Right kidney (tissue), 1 donor: ENCODE measurements around the gene SEM1.
"Not testable (repeated sequence)": the region's sequence is repeated elsewhere in the genome, so short reads cannot be mapped to it uniquely, and the experiment has no call there.

Experiments
- DNase-seq: peaks from one replicate; pipeline ENCODE4 v3.0.0-alpha.2; 2016

SEM1 gene

GRCh38 chr7:96664793-96665192 lies 44.9 kb downstream of the SEM1 start:
- DNase-seq, result no peak

GRCh38 chr7:96663871-96664445 lies 45.7 kb downstream of the SEM1 start:
- no peak for DNase-seq

DNA sequence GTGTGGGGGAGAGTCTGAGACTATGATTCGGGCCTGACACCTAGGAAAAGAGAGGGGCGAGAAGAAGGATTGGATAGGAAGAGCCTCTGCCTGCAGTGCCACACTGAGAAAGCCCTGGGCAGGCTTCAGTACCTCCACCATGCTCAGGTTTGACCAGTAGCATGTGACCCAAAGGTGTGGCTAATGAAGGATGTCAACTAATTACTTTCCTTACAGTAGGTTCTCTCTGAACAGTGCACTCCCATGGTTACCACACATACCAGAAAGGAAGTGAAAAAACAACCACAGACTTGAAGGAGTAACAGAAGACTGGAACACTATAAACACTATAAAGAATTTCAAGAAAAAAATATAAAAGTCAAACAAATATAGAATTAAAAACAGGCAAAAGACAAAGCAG lies 46.2 kb downstream of the SEM1 start:
- DNase-seq, result no peak

GRCh38 chr7:96662151-96662550 lies 47.5 kb downstream of the SEM1 start:
- DNase-seq, result not testable (repeated sequence)

DNA sequence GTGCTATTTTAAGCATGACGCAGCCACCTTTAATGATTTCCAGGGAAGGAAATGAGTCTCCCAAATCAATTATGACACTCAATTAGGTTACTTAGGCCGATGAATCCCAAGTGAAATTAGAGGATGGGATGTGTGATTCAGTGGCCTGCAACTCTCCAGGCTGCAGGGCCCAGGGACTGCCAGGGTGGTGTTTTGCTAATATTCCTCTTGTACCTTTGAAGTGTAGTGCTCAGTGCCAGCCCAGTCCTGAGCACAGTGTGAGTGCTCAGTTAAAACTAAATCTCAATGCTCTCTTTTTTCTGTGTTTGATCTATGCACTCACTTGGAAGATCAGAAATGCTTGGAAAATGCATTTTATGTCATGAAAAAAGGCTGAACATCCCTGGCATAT lies 51.6 kb downstream of the SEM1 start:
- no peak for DNase-seq

GRCh38 chr7:96657347-96658021 lies 52.2 kb downstream of the SEM1 start:
- no peak for DNase-seq

DNA sequence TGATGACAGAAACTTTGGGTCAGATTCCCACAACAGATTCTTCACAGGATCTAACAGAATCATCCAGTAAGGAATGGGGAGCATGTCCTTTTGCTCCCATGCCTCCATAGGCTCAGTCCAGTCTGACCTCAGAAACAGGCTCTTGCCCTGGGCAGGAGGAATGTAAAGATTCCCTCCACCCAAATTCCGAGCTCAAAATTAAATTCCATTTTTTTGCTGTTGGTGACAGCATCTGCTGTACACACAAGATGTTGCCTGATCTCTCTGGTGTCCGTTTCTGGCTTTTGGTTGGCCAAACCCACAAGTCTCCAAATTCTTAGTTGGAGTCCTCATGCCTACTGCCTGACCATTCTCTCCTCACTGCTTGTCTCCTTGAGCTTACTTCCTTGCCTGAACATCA lies 53.7 kb downstream of the SEM1 start:
- DNase-seq, result no peak

DNA sequence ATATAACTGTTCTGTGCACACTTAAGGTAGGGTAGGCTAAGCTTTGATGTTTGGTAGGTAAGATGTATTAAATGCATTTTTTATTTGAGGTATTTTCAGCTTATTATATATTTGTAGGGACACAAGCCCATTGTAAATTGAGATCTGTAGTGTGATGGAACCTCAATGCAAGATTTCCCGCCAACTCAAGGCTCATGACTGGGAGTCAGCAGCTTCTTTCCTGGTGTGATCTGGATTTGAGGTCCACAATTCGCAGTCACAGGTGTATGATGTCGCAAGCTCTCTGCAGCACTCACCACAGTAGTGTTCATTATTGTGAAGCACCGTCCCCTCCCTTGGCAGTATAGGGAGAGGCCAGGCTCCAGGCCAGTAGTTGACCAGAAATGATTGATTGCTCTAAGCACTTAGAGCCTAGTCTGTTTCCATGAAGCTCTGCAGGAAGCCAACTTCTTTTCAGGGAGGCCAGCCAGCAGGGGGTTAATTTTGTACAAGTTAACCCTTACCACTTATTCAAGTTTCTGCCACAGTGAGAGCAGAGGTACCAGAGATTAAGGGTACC lies 54.9 kb downstream of the SEM1 start:
- DNase-seq, result no peak

- no peak for DNase-seq
Observed at GRCh38 chr7:96649981-96650380, 59.7 kb downstream of the SEM1 start.

- no peak for DNase-seq
Observed at GRCh38 chr7:96648784-96649183, 60.9 kb downstream of the SEM1 start.

GRCh38 chr7:96647733-96648132 lies 61.9 kb downstream of the SEM1 start:
- no peak for DNase-seq

GRCh38 chr7:96645084-96645483 lies 64.6 kb downstream of the SEM1 start:
- no peak for DNase-seq

GRCh38 chr7:96643436-96643835 lies 66.2 kb downstream of the SEM1 start:
- not testable (repeated sequence) for DNase-seq

GRCh38 chr7:96640054-96640453 lies 69.6 kb downstream of the SEM1 start:
- no peak for DNase-seq
